ENCODE measurements around the gene SCN2B. TPM values are rescaled to one million over a fixed set of nuclear protein-coding genes. Genes with fewer than 3 reads are reported as not detected.

SCN2B gene
- total and polyA plus RNA-seq, 2 of the 13 experiments (the other 11 are each of a cell fraction or from before 2014, with no cell fraction given), result 0.01 to 0.02 TPM

GRCh38 chr11:118212131-118212725 lies 35.8 kb upstream of the SCN2B start (continued):
- TF ChIP-seq HMGXB3 (CRISPR knock-in tag; IDR thresholded peaks at IDR 0.05; ENCODE audit: borderline replicate concordance) (peak; percentile 83), ZNF275 (CRISPR knock-in tag; IDR thresholded peaks at IDR 0.05; ENCODE audit: borderline replicate concordance) (peak; percentile 61; the same call in 1 of the 2 replicates), ZNF253 (CRISPR knock-in tag; IDR thresholded peaks at IDR 0.05; ENCODE audit: borderline replicate concordance) (0 out of 2 replicates have a peak, but pooled peaks have one; percentile 30), CBX1 (IDR thresholded peaks at IDR 0.05; ENCODE audit: low read depth) (no peak), NAIF1 (CRISPR knock-in tag; IDR thresholded peaks at IDR 0.05; ENCODE audit: borderline replicate concordance) (no peak), RARG (CRISPR knock-in tag; IDR thresholded peaks at IDR 0.05; ENCODE audit: low read depth) (0 out of 2 replicates have a peak, but pooled peaks have one; percentile 73), SIX1 (CRISPR knock-in tag; IDR thresholded peaks at IDR 0.05; ENCODE audit: borderline replicate concordance) (peak; percentile 87; the same call in 1 of the 2 replicates), HDAC2 (CRISPR knock-in tag; IDR thresholded peaks at IDR 0.05) (peak; percentile 88; the same call in 1 of the 2 replicates), KLF12 (CRISPR knock-in tag; IDR thresholded peaks at IDR 0.05; ENCODE audit: borderline replicate concordance) (peak; percentile 39; the same call in 1 of the 2 replicates), ZNF724P (CRISPR knock-in tag; IDR thresholded peaks at IDR 0.05; ENCODE audit: borderline replicate concordance) (0 out of 2 replicates have a peak, but pooled peaks have one; percentile 15), GABPB1 (CRISPR knock-in tag; IDR thresholded peaks at IDR 0.05) (peak; percentile 54; the same call in 1 of the 2 replicates), CENPT (CRISPR knock-in tag; IDR thresholded peaks at IDR 0.05; ENCODE audit: low read depth) (no peak), ZNF766 (CRISPR knock-in tag; IDR thresholded peaks at IDR 0.05; ENCODE audit: borderline replicate concordance) (peak; percentile 38; the same call in 1 of the 2 replicates), NFKB2 (CRISPR knock-in tag; IDR thresholded peaks at IDR 0.05; ENCODE audit: borderline replicate concordance) (no peak), REL (CRISPR knock-in tag; conservative IDR thresholded peaks at IDR 0.05) (no peak), ZNF792 (CRISPR knock-in tag; IDR thresholded peaks at IDR 0.05) (0 out of 2 replicates have a peak, but pooled peaks have one; percentile 65), THAP11 (CRISPR knock-in tag; IDR thresholded peaks at IDR 0.05) (peak; percentile 70), TOE1 (CRISPR knock-in tag; IDR thresholded peaks at IDR 0.05) (no peak), SMC3 (IDR thresholded peaks at IDR 0.05; ENCODE audit: low read length) (peak; percentile 55; the same call in 1 of the 2 replicates), STAT5B (CRISPR knock-in tag; IDR thresholded peaks at IDR 0.05) (peak; percentile 78; the same call in 1 of the 2 replicates), SAP130 (CRISPR knock-in tag; IDR thresholded peaks at IDR 0.05; ENCODE audit: low read depth) (peak; percentile 82), SMAD1 (CRISPR knock-in tag; IDR thresholded peaks at IDR 0.05; ENCODE audit: borderline replicate concordance, low read depth) (no peak), NONO (IDR thresholded peaks at IDR 0.05) (no peak), NONO (CRISPR knock-in tag; conservative IDR thresholded peaks at IDR 0.05) (peak; percentile 78; the same call in 1 of the 2 replicates), TP53 (CRISPR knock-in tag; conservative IDR thresholded peaks at IDR 0.05) (no peak), ZNF510 (CRISPR knock-in tag; IDR thresholded peaks at IDR 0.05; ENCODE audit: low read depth) (0 out of 2 replicates have a peak, but pooled peaks have one; percentile 70), ZNF468 (CRISPR knock-in tag; IDR thresholded peaks at IDR 0.05) (no peak)
